ENCODE results near the gene SGMS2.
"Not testable (repeated sequence)": the region's sequence is repeated elsewhere in the genome, so short reads cannot be mapped to it uniquely, and the experiment has no call there.

Gene SGMS2

GRCh38 chr4:107870916-107871786 is 46.4 kb downstream of the SGMS2 start:
- no peak for DNase-seq

GRCh38 chr4:107874024-107874423 is 49.3 kb downstream of the SGMS2 start:
- DNase-seq, result no peak

DNA sequence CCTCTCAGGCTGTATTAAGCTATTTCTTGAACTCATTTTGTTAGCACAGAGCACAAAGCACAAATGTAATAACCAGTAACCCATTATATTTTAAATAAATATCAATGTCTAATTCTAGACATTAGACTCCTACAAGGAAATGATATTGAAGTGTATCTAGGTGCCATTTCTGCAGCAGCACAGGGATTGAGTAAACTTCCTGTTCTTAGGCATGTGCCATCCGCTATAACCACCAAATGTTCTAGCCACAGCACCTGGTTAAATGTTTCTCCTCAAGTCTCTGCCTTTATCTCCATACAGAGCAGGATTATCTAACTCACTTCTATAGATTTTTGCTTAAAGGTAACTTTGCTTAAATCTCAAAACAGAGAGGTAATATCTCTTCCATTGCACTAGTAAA is 51.4 kb downstream of the SGMS2 start:
- no peak for DNase-seq

- no peak for DNase-seq
Measured at GRCh38 chr4:107877361-107877760, 52.6 kb downstream of the SGMS2 start.

- no peak for DNase-seq
Measured at GRCh38 chr4:107885865-107886264, 61.1 kb downstream of the SGMS2 start.

DNA sequence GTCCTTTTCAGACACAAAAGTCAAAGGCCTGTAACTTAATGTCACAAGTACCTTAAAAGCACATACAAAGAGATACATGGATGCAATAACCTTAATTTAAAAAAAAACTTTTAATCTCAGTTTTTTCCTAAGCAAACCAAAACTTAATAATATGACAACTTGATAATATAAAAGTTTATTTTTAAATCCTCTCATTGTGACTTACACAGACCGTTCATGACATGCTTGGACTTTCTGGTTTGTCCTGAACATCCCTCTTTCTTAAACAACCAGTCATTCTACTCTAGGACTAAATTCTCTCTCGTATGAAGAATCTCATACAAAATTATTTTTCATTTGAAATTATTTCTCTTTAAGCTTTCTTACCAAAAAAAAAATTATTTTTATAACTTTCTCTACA is 63.5 kb downstream of the SGMS2 start:
- DNase-seq, result no peak

DNA sequence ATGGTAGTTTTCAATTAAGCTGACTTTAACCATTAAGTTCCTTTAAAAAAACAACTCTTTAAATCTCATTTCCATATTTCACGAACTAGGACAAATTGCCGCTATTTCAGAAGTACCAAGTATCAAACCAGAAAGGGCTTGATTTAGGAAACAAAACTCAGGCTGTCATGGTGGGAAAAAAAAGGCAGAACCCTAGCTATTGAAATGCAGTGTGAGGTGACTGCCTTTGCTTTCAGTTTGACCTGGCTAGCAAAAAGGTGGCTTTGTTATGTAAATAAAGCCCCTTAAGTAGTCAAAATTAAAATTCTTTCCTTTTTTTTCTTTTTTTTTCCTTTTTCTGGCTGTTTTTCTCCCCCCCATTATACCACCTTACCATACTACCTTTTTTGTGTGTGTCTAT is 66.0 kb downstream of the SGMS2 start:
- DNase-seq, result no peak

DNA sequence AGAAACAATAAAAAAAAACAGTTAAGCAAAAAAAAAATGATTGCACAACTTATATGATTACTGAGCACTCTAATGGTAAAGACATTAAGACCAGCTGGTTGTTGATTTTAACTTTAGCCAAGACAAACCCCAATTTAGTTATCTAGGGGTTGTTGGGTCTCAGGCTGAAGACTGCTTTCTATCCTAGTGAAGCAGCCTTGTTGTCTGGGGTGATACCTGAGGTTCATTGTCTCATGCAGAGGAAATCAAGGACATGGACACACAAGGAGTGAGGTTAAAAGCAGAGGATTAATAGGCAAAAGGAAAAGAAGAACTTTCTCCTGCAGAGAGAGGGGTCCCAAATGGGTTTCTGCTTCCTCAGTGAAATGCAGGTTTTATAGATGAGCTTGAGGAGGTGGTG is 66.6 kb downstream of the SGMS2 start:
- no peak for DNase-seq

- DNase-seq, result no peak
Measured at GRCh38 chr4:107893171-107894137, 68.7 kb downstream of the SGMS2 start.

GRCh38 chr4:107894138-107894603 is 69.4 kb downstream of the SGMS2 start:
- DNase-seq, result no peak

GRCh38 chr4:107896158-107896645 is 71.5 kb downstream of the SGMS2 start:
- DNase-seq, result no peak

DNA sequence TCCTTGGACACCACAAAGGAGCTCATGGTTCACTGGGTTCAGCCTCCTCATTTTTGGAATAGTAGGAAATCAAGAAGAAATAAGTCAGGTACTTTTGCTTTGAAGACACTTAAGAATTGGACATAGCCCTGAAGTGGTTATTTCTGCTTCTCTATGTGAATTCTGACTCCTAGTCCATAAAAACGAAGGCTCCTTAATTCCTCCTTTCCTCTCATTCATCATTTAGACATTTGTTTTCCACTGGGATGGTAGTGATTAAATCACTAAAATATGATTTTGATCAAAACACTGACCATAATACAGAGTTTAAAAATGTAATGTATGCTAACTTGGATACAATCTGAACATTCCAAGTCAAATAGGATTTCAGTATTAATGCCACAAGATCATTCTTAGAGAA is 71.9 kb downstream of the SGMS2 start:
- no peak for DNase-seq

- DNase-seq, result no peak
Measured at GRCh38 chr4:107897823-107898222, 73.1 kb downstream of the SGMS2 start.

DNA sequence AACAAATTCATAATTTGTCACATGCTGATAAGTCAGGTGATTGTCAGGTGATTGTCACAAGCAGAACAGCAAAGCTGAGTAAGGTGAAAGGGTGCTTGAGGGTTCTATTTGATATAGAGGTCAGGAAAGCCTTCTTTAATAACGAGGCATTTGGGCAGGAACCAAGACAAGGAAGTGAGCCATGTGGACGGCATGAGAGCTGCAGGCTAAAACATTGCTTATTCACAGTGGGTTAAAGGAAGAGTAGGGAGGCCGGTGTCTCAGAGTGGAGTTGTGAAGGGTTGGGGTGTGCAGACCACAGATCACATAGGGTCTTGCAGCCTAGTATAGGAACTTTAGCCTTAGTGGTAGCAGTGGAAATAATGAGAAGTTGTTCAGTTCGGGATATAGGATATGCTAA is 75.3 kb downstream of the SGMS2 start:
- DNase-seq, result no peak

DNA sequence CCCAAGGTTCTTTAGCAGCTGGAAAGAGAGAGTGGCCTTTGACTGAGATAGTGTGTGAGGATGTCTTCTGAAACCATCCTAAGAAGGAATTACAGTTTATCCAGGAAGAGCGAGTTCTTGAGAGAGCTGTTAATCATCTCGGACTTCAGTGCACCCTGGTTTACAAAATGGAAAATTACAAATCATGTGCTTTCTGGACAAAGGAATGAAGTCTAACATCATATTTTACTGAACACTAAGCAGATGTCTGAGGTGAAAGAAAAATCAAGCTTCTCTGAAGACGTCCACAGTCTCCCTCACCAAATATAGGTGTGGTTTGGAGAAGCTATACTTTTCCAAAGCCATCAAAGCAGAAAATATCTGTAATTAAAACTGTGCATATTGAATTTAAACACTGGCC is 75.8 kb downstream of the SGMS2 start:
- no peak for DNase-seq

- DNase-seq, result no peak
Measured at GRCh38 chr4:107901213-107901934, 76.6 kb downstream of the SGMS2 start.

DNA sequence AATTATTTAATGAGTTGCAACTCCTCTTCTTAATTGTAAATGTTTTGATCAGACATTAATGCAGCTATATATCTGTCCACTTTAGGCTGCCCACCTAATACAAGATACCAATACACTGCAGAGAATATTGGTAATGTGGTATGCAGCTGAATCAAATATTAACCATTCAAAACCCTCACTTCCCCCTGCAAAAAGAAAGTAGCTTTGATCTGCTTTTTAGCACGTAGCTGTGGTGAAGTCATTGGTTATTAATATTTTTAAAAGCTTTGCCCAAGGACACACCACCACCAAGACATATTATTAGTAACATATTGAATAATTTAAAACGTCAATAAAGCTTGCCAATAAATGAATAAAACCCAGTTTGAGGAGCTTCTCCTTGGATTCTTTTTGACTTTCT is 78.0 kb downstream of the SGMS2 start:
- no peak for DNase-seq

- not testable (repeated sequence) for DNase-seq
Measured at GRCh38 chr4:107905082-107905481, 80.3 kb downstream of the SGMS2 start.

DNA sequence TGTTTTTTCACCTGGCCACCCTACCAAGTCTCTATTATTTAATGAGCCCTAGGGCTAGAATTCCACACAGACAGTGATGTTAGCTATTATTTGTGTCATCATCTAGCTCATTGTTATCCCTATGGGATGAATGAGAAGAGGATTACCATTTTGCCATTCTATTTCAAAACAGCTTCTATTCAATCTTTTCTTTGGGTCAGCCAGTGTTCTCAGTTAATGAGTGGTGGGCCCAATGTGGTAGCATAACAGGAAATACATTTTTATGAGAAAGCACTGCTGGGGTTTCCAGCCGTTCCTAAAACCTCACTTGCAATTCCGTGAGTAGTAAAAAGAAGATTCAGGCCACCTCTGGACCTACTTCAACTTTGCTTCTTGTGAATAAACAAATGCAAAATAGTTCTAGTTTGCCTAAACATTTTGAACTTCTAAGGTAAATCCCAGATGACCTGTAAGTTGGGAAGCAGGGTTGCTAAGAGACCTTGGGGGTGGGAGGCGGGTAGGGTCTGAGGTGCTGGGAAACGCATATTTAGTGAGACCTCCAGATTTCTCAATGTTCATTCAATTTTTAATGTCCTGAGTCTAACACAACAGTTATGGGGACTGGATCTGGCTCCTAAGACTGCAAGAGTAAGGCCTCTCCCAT is 81.8 kb downstream of the SGMS2 start:
- DNase-seq, result no peak

DNA sequence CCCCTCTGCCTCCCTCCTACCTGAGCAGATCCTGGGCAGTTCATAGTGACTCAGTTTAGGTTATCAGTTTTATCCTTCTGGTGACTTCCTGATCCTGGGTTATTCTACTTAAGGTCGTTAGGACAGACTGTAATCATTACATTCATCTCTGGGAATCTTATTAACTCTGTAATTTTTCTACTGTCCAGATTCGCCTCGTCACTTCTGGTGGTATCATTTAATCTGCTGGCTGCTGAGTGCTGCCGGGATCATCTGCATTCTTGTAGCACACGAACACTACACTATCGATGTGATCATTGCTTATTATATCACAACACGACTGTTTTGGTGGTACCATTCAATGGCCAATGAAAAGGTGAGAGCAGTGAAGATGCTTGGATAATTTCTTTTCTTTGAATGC is 83.6 kb downstream of the SGMS2 start:
- no peak for DNase-seq

GRCh38 chr4:107913283-107913899 is 88.7 kb downstream of the SGMS2 start:
- no peak for DNase-seq

- DNase-seq, result no peak
Measured at GRCh38 chr4:107915220-107915619, 90.5 kb downstream of the SGMS2 start.

Measured in CD4-positive, alpha-beta T cell treated with Interferon gamma for 1 hour (primary cell).